BJ (cell line): ENCODE measurements around the gene OPN1SW. TPM values are rescaled to one million over a fixed set of nuclear protein-coding genes. Genes with fewer than 3 reads are reported as not detected.

Source experiments
- CTCF ChIA-PET: fragments of 350-600 bp; formaldehyde crosslinking; extraction: SDS; loops from one replicate; lab custom pipeline; 2021; ENCODE audit warnings: antibody characterized with exemption, inconsistent platforms; lab: Yijun Ruan, JAX
- POLR2A ChIA-PET: fragments of 300-600 bp; sonication (Branson Sonifier 250); formaldehyde crosslinking; extraction: SDS; loops from one replicate; lab custom pipeline; 2021; ENCODE audit warnings: antibody characterized with exemption; lab: Charles Lee
- DNase-seq: peaks from one replicate; pipeline ENCODE4 v3.0.0-alpha.2; 2011; ENCODE audit warnings: low read depth
- H3K27me3 ChIP-seq: 2 replicates; pipeline ENCODE4 v1.6.0; 2011; ENCODE audit warnings: low read length; ENCODE audit not compliant: control insufficient read depth, insufficient read depth
- H3K36me3 ChIP-seq: 2 replicates; pipeline ENCODE4 v1.5.1; 2011; ENCODE audit warnings: low read length; ENCODE audit not compliant: control insufficient read depth, insufficient read depth
- H3K4me3 ChIP-seq: 2 replicates; pipeline ENCODE4 v1.5.1; 2011; ENCODE audit warnings: low read depth, mild to moderate bottlenecking, control low read depth, low read length
- polyA minus RNA-seq: library from RNA; depleted of rRNA, polyadenylated mRNA; stranded (reverse); fragments of >200 nt; gene quantifications from 2 replicates; pipeline ENCODE4 v1.2.3, GENCODE V29; 2011; rRNA and poly(A)+ RNA removed
- polyA plus RNA-seq: library from polyadenylated mRNA; depleted of rRNA; stranded (reverse); fragments of >200 nt; gene quantifications from 2 replicates; pipeline ENCODE4 v1.2.3, GENCODE V29; 2011; rRNA removed
- TF ChIP-seq, protein P1 (sequence below): IDR thresholded peaks from 2 replicates; pipeline ENCODE4 v1.5.1; 2011; ENCODE audit warnings: low read depth, mild to moderate bottlenecking, control low read depth, inconsistent platforms, low read length, moderate library complexity; ENCODE audit not compliant: insufficient read depth

OPN1SW gene, protein sequence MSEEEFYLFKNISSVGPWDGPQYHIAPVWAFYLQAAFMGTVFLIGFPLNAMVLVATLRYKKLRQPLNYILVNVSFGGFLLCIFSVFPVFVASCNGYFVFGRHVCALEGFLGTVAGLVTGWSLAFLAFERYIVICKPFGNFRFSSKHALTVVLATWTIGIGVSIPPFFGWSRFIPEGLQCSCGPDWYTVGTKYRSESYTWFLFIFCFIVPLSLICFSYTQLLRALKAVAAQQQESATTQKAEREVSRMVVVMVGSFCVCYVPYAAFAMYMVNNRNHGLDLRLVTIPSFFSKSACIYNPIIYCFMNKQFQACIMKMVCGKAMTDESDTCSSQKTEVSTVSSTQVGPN
- polyA plus RNA-seq (not detected in 2 replicates), polyA minus RNA-seq (not detected in 2 replicates)

DNA sequence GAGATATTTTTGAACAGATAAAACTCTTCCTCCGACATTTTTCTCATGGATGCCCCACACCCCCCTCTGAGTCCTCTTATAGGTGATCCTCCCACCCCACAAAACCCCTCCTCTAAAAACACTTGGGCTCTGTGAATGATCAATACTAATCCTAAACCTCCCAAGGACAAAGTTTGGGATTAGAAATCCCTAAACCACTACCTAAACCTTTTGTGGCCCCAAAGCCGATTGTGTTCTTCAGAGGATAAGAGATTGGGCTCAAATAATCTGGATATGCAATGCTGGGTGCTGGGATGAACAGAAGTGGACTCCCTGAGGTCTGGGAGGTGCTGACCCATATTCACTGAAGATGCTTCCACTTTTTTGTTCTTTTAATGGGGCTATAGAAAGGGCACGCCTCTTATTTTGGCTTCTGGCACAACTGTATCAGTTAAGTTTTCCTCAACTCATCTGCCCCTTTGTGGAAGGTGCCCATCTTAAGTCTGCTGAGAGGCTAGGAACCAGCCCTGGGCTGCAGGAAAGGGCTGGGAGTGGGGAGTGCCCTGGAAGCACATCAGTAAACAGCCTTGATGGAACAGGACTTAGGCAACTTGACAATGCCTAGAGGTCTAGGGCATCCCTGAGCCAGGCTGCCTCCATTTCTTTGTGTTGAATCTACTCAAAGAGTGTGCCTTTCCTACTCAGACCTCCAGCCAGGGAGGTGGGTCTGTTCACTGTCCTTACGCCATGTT, at the start of gene OPN1SW:
Gene OPN1SW, minus strand, starts transcription at position 51 of the 731 bp plus-strand sequence. Its CDS starts 13 bp downstream, at position 38.
- Histone ChIP-seq H3K4me3 (no peak within 1 kb of the TSS), H3K36me3 (peaks cover 6% of the 10 kb centered on the region), H3K27me3 (no peaks in the 10 kb centered on the region)
- DNase-seq: no peak
- ChIA-PET CTCF (no interaction called here), POLR2A (no interaction called here)
- TF ChIP-seq, protein P1, sequence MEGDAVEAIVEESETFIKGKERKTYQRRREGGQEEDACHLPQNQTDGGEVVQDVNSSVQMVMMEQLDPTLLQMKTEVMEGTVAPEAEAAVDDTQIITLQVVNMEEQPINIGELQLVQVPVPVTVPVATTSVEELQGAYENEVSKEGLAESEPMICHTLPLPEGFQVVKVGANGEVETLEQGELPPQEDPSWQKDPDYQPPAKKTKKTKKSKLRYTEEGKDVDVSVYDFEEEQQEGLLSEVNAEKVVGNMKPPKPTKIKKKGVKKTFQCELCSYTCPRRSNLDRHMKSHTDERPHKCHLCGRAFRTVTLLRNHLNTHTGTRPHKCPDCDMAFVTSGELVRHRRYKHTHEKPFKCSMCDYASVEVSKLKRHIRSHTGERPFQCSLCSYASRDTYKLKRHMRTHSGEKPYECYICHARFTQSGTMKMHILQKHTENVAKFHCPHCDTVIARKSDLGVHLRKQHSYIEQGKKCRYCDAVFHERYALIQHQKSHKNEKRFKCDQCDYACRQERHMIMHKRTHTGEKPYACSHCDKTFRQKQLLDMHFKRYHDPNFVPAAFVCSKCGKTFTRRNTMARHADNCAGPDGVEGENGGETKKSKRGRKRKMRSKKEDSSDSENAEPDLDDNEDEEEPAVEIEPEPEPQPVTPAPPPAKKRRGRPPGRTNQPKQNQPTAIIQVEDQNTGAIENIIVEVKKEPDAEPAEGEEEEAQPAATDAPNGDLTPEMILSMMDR: no peak

GRCh38 chr7:128821724-128822123, 46.1 kb upstream of the OPN1SW start:
- no peaks in the 10 kb centered on the region for H3K27me3 ChIP-seq
- TF ChIP-seq, protein P1: no peak
- no peaks in the 10 kb centered on the region for H3K36me3 ChIP-seq
- CTCF ChIA-PET: interaction anchor here (1.0 kb wide), 1 partner anchor 11 kb away, joined by 3 read pairs; no protein-coding TSS in a partner anchor
- no peak overlapping the region for H3K4me3 ChIP-seq
- DNase-seq: no peak
- POLR2A ChIA-PET: no interaction called here

DNA sequence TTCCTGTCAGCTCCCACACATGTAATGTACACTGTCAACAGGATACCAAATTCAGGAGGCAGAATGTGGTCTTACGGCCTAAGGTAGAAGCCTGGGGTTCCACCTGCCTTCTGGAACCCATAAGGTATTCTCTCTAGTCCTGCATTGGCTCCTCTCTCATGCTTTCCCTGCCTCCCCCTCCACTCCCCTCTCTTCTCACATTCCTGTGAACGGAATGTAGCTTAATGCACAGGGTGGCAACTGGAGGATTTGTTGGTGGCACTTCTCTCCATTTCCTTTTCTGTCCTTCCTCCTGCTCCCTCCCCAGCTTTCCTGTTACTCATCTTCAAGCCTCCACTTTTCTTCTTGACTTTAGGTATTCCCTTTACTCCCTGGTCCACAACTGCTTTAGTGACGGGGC, 43.1 kb upstream of the OPN1SW start:
- CTCF ChIA-PET: interaction anchor here (1.8 kb wide), 1 partner anchor 13 kb away, joined by 5 read pairs; no protein-coding TSS in a partner anchor
- POLR2A ChIA-PET: no interaction called here
- H3K36me3 ChIP-seq: no peaks in the 10 kb centered on the region
- TF ChIP-seq, protein P1: no peak
- DNase-seq: no peak
- no peak overlapping the region for H3K4me3 ChIP-seq
- H3K27me3 ChIP-seq: no peaks in the 10 kb centered on the region

DNA sequence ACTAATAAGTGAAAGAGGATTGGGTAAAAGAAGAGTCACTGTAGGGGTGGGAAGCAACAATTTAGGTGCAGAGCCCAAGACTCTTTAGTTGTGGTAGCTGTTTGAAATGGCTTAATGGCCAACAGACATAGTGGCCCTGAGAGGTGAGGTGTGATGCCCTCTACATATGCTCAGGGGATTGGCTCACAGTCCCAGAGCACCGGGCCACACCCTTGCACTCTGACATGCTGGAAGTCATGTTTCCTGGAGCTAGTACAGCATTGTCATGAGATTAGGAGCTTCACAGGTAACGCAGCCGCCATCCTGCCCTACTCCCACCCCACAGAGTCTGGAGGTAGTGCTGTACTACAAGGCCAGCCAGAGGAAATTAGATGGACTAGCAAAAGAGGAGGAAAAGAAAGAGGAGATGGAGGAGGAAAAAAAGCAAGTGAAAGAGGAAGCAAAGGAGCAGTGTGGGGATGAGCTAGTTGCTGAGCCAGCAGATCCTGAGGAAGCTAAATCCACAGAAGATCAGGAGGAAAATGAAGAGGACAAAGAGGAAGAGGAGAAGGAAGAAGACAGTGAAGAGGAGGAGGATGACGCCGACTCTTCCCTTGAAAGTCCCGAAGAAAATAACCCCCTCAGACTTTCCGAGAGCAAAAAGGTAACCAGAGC, 39.8 kb upstream of the OPN1SW start:
- ChIA-PET POLR2A (no interaction called here), CTCF (no interaction called here)
- DNase-seq: no peak
- Histone ChIP-seq H3K4me3 (no peak overlapping the region), H3K36me3 (no peaks in the 10 kb centered on the region), H3K27me3 (no peaks in the 10 kb centered on the region)
- TF ChIP-seq, protein P1: no peak
